Measurements from ENCODE around the gene THBS4. TPM values are rescaled to one million over a fixed set of nuclear protein-coding genes. Genes with fewer than 3 reads are reported as not detected.

The THBS4 gene
- 24.6 TPM for total RNA-seq
- long read RNA-seq, transcript THBS4-201 (22 exons, 3,222 nt): major isoform, 92 of 125 reads
- long read RNA-seq, partial matches to known transcripts: 18 of 125 reads
- long read RNA-seq, other reads (novel, unspliced or antisense): 15 of 125 reads

DNA sequence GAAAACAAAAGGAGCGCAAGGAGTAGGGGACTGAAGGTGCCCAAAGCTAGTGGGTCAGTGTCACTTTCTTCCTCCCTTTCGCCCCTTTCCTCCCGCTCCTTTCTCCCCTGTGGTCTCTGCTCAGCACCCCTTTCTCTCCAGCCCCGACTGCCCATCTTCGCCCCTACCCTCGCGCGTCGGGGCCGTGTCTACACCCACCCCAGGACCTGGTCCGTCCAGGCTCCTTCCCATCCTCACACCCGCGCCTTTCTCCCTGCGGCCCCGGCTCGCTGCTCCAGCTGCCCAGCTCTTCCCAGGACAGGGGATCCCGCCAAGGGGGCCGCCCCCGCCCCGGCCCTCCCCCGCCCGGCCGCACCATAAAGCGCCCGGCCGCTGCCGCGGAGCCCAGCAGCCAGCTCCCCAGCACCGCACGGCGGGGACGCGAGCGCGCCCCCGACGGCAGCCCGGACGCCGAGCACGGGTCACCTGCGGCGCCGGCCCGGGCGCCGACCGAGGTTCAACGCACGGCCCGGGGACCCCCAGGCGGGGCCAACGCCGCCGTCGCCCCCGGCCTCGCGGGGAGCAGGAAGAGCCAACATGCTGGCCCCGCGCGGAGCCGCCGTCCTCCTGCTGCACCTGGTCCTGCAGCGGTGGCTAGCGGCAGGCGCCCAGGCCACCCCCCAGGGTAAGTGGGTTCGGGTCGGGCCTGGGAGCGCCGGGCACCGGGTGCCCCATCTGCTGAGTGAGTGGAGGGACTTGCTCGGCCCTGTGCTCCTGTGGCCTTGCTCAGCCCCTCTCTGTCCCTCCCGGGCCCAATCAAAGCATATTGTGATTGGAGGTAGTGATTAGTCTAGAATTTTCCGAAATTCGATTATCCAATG, at the start of gene THBS4:
TSS of gene THBS4 (plus strand) at position 387 of the 860 bp plus-strand sequence. CDS start at position 577, 190 bp downstream.
- DNase-seq (no peak), ATAC-seq (ENCODE audit: poor library complexity) (peak; percentile 46)
- intact Hi-C loops (cut with DNase I): no loop called here

- intact Hi-C loops (cut with DNase I): no loop called here
- no peak for DNase-seq
Measured at GRCh38 chr5:79986260-79986659, 48.9 kb upstream of the THBS4 start.

DNA sequence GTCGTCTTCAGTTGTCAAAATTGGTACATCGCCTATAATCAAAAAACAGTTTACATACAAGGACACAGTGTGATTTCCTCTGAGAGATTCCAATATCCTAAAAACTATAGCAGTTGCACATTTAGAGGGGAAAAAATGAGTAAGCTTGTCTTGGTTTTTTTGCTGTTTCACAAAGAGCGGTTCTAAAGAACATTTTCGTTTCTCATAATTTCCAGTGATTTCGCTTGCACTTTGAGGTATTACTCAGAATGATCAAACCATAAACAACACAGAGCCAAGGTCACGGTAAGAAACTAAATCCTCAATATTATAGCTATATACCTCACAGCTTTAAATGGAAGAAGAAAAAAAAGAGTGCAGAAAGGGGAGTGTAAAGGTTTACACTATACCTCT, 44.9 kb upstream of the THBS4 start:
- DNase-seq (no peak), ATAC-seq (ENCODE audit: poor library complexity) (no peak)
- intact Hi-C loops (cut with DNase I): no loop called here

More at GRCh38 chr5:79986260-79986659, 48.9 kb upstream of the THBS4 start:
- no peak for ATAC-seq (ENCODE audit: poor library complexity)

GRCh38 chr5:79990598-79991507, 44.3 kb upstream of the THBS4 start, which contains the start of gene MTX3:
Gene MTX3, minus strand, starts transcription at chr5:79991262. Its CDS starts 24 bp downstream, at chr5:79991238.
- ATAC-seq (ENCODE audit: poor library complexity): peak; percentile 99
- intact Hi-C loops (cut with DNase I): no loop called here
- DNase-seq: peak; percentile 92

GRCh38 chr5:79992891-79993657, 42.1 kb upstream of the THBS4 start:
- no peak for DNase-seq
- ATAC-seq (ENCODE audit: poor library complexity): no peak
- intact Hi-C loops (cut with DNase I): no loop called here

- ATAC-seq (ENCODE audit: poor library complexity) (no peak), DNase-seq (no peak)
- intact Hi-C loops (cut with DNase I): no loop called here
Measured at GRCh38 chr5:79999722-80000121, 35.4 kb upstream of the THBS4 start.

DNA sequence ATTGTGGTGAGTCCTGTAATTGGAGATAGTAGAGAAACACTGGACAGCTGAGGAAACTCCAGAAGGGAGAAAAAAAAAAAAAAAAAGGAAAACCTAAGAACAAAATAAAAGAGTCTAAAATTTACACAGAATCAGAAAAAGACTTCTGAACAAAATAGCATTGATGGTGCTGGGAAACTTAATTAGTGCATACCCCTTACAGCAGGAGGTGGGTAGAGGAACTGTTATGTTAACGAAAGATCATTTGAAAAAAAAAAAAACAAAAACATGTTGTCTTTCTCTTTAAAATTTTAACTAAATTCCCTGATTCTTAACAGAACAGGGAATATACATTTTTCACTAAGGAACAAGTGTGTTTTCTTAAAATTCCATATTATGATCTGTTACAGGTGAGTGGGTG, 32.5 kb upstream of the THBS4 start:
- ATAC-seq (ENCODE audit: poor library complexity): no peak
- intact Hi-C loops (cut with DNase I): no loop called here
- DNase-seq: no peak

GRCh38 chr5:80008995-80009765, 26.0 kb upstream of the THBS4 start:
- DNase-seq: no peak
- ATAC-seq (ENCODE audit: poor library complexity): no peak
- intact Hi-C loops (cut with DNase I): no loop called here

GRCh38 chr5:80010754-80011392, 24.3 kb upstream of the THBS4 start:
- intact Hi-C loops (cut with DNase I): no loop called here
- no peak for DNase-seq
- ATAC-seq (ENCODE audit: poor library complexity): peak; percentile 77

DNA sequence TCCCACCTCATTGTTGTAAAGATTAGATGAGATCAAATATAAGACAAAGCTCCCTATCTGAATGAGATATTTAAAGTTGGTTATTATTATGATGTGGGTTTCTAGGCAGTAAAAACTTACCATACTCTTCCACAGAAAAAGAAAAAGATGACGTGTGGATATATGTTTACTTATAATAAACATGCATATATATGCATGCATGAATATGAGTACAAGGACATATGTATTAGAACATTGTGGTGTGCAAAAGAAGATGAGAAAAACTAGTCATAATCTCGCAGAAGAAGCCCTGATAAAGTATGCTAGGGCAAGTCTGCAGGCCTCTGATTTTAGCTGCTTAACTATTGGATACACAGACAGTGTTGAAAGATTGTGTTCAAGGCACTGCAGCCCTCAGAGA, 10.1 kb upstream of the THBS4 start:
- intact Hi-C loops (cut with DNase I): no loop called here
- DNase-seq (no peak), ATAC-seq (ENCODE audit: poor library complexity) (no peak)

GRCh38 chr5:80026841-80027240, 8.3 kb upstream of the THBS4 start:
- ATAC-seq (ENCODE audit: poor library complexity) (no peak), DNase-seq (no peak)
- intact Hi-C loops (cut with DNase I): no loop called here

- intact Hi-C loops (cut with DNase I): no loop called here
- DNase-seq: no peak
- no peak for ATAC-seq (ENCODE audit: poor library complexity)
Measured at GRCh38 chr5:80031109-80031508, 4.0 kb upstream of the THBS4 start.

- ATAC-seq (ENCODE audit: poor library complexity) (no peak), DNase-seq (no peak)
- intact Hi-C loops (cut with DNase I): no loop called here
Measured at GRCh38 chr5:80033513-80033912, 1.6 kb upstream of the THBS4 start.

DNA sequence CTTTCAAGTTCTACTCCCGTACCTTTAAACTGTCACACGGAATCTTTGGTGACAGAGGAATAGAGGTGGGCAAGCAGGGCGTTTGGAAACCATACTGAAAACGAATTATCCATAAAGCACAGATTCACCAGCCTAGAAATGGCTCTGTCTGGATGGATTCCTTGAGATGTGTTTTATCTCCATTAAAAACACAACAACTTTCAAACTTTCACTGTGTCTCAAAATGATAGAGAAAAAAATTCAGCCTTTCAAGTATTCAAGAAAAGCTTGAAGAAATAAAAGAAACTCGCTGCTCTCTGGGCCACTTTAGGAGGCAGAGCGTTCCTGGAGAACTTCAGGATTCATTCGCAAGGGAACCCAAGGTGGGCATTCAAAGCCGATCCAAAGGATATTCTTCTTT, 589 bp upstream of the THBS4 start:
- no peak for DNase-seq
- intact Hi-C loops (cut with DNase I): no loop called here
- no peak for ATAC-seq (ENCODE audit: poor library complexity)

DNA sequence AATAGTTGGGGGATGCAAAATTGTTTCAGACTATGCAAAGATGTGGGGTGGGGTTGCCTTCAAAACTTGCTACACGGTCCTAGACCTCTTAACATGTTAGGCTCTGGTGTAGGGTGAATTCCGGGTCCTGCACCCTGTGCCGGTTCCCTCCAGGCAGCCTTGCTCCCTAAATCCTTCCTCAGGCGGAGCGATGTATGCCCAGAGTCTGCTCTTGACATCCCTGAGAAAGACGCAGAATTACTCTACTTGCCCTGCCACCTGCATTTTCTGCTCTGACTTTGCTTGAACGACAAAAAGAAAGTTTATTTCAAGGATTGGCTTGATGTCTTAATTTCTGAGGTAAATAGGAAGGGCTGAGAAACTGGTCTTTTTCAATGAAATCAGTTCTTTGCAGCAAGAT, 691 bp downstream of the THBS4 start:
- DNase-seq (no peak), ATAC-seq (ENCODE audit: poor library complexity) (no peak)
- intact Hi-C loops (cut with DNase I): no loop called here

- ATAC-seq (ENCODE audit: poor library complexity): no peak
- intact Hi-C loops (cut with DNase I): no loop called here
- no peak for DNase-seq
Measured at GRCh38 chr5:80036615-80037014, 1.5 kb downstream of the THBS4 start.

DNA sequence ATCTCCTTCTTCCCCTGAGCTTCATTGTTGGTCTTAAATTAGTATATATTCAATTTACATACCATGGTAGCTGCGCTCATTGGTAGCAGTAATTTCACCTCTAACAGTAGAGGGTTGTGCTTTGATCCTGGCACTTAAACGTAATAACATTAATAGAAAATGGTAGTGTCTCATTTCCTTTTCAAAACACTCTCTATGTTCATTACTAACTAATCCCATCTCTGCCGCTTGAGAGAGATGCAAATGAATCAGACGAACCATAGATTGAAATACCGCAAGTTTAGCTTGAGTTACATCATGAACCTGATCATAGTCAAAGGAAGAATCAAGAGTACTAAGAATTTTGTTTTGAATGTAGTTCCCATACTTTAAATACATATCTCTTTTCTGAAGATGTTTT, 2.2 kb downstream of the THBS4 start:
- intact Hi-C loops (cut with DNase I): no loop called here
- no peak for ATAC-seq (ENCODE audit: poor library complexity)

GRCh38 chr5:80039650-80040049, 4.5 kb downstream of the THBS4 start:
- intact Hi-C loops (cut with DNase I): no loop called here
- ATAC-seq (ENCODE audit: poor library complexity) (no peak), DNase-seq (no peak)

More for the DNA sequence above, 2.2 kb downstream of the THBS4 start:
- DNase-seq: no peak

All from Right ventricle myocardium superior (tissue), 1 donor.